Liver (tissue), 9 donors: ENCODE data around the gene MIDN. TPM values are rescaled to one million over a fixed set of nuclear protein-coding genes. Genes with fewer than 3 reads are reported as not detected.

Experiments used
- DNase-seq: peaks from one replicate; pipeline ENCODE4 v3.0.0-alpha.2; 2017; ENCODE audit warnings: low spot score
- H3K27ac ChIP-seq, 2 donors: one replicate each; pipeline ENCODE4 v1.7.0; 2013; ENCODE audit warnings: inconsistent platforms in 2 of 2, low read length in 2 of 2, control low read depth in 1 of 2, low read depth in 1 of 2, mild to moderate bottlenecking in 1 of 2
- H3K27me3 ChIP-seq, 4 donors: one replicate each; pipeline versions ENCODE4 v1.6.1 to v1.7.0; 2013; ENCODE audit warnings: low read length in 3 of 4, inconsistent platforms in 1 of 4, mild to moderate bottlenecking in 1 of 4, moderate library complexity in 1 of 4; ENCODE audit not compliant: control insufficient read depth in 4 of 4, insufficient read depth in 4 of 4
- H3K36me3 ChIP-seq, 4 donors: one replicate each; pipeline versions ENCODE4 v1.6.1 to v1.7.0; 2013; ENCODE audit warnings: low read length in 3 of 4, mild to moderate bottlenecking in 3 of 4, low read depth in 1 of 4, moderate library complexity in 1 of 4; ENCODE audit not compliant: control insufficient read depth in 4 of 4, insufficient read depth in 3 of 4
- H3K4me1 ChIP-seq, 4 donors: one replicate each; pipeline versions ENCODE4 v1.6.1 to v1.7.0; 2013; ENCODE audit warnings: low read length in 3 of 4, mild to moderate bottlenecking in 3 of 4, moderate library complexity in 1 of 4; ENCODE audit not compliant: control insufficient read depth in 4 of 4, insufficient read depth in 4 of 4
- H3K4me3 ChIP-seq, 3 donors: one replicate each; pipeline versions ENCODE4 v1.6.1 to v1.7.0; 2013; ENCODE audit warnings: low read length in 3 of 3, control low read depth in 1 of 3, low read depth in 1 of 3, mild to moderate bottlenecking in 1 of 3
- H3K9ac ChIP-seq, 2 donors: one replicate each; pipeline ENCODE4 v1.7.0; 2013; ENCODE audit warnings: low read length in 2 of 2, mild to moderate bottlenecking in 2 of 2, moderate library complexity in 2 of 2, control low read depth in 1 of 2, low read depth in 1 of 2
- H3K9me3 ChIP-seq, 4 donors: one replicate each; pipeline versions ENCODE4 v1.6.1 to v1.7.0; 2013; ENCODE audit warnings: low read length in 3 of 4; ENCODE audit not compliant: control insufficient read depth in 4 of 4
- ATF3 ChIP-seq: IDR thresholded peaks from 2 replicates; pipeline ENCODE4 v1.6.1; 2016; ENCODE audit warnings: antibody characterized with exemption
- CTCF ChIP-seq: fragments of 150-350 bp; IDR thresholded peaks from 2 replicates; pipeline ENCODE4 v1.5.1; 2017; ENCODE audit warnings: improper control_type of control experiment, low read depth, low read length; ENCODE audit not compliant: missing input control
- EGR1 ChIP-seq, 2 donors: IDR thresholded peaks; 2 replicates each; pipeline ENCODE4 v1.6.1; 2016 to 2018; ENCODE audit warnings: antibody characterized with exemption in 2 of 2, low read depth in 2 of 2
- FOXA1 ChIP-seq: IDR thresholded peaks from 2 replicates; pipeline ENCODE4 v1.6.1; 2016; ENCODE audit warnings: antibody characterized with exemption
- FOXA2 ChIP-seq: IDR thresholded peaks from 2 replicates; pipeline ENCODE4 v1.6.1; 2016; ENCODE audit warnings: antibody characterized with exemption
- GABPA ChIP-seq, 2 donors: IDR thresholded peaks in 1 of 2; conservative IDR thresholded peaks in 1 of 2; 2 replicates each; pipeline ENCODE4 v1.6.1; 2016; ENCODE audit warnings: antibody characterized with exemption in 2 of 2, mild to moderate bottlenecking in 1 of 2, moderate library complexity in 1 of 2
- HNF4A ChIP-seq, 2 donors: conservative IDR thresholded peaks; 2 replicates each; pipeline ENCODE4 v1.6.1; 2016; ENCODE audit warnings: antibody characterized with exemption in 2 of 2, mild to moderate bottlenecking in 2 of 2
- HNF4G ChIP-seq: IDR thresholded peaks from 2 replicates; pipeline ENCODE4 v1.6.1; 2016; ENCODE audit warnings: antibody characterized with exemption
- JUND ChIP-seq, 2 donors: IDR thresholded peaks; 2 replicates each; pipeline ENCODE4 v1.6.1; 2016; ENCODE audit warnings: antibody characterized with exemption in 2 of 2
- NR2F2 ChIP-seq: IDR thresholded peaks from 2 replicates; pipeline ENCODE4 v1.6.1; 2016; ENCODE audit warnings: antibody characterized with exemption
- RAD21 ChIP-seq, 2 donors: IDR thresholded peaks; 2 replicates each; pipeline ENCODE4 v1.6.1; 2016; ENCODE audit warnings: antibody characterized with exemption in 2 of 2, mild to moderate bottlenecking in 2 of 2
- REST ChIP-seq: IDR thresholded peaks from 2 replicates; pipeline ENCODE4 v1.6.1; 2016; ENCODE audit warnings: antibody characterized with exemption, mild to moderate bottlenecking
- RXRA ChIP-seq, 2 donors: IDR thresholded peaks; 2 replicates each; pipeline ENCODE4 v1.6.1; 2017 to 2018; ENCODE audit warnings: antibody characterized with exemption in 2 of 2, mild to moderate bottlenecking in 1 of 2
- SP1 ChIP-seq: IDR thresholded peaks from 2 replicates; pipeline ENCODE4 v1.6.1; 2018; ENCODE audit warnings: antibody characterized with exemption, mild to moderate bottlenecking
- TAF1 ChIP-seq: conservative IDR thresholded peaks from 2 replicates; pipeline ENCODE4 v1.6.1; 2016; ENCODE audit warnings: antibody characterized with exemption, mild to moderate bottlenecking
- YY1 ChIP-seq: IDR thresholded peaks from 2 replicates; pipeline ENCODE4 v1.6.1; 2016; ENCODE audit warnings: antibody characterized with exemption, mild to moderate bottlenecking
- ZBTB33 ChIP-seq: IDR thresholded peaks from 2 replicates; pipeline ENCODE4 v1.6.1; 2016; ENCODE audit warnings: antibody characterized with exemption
- WGBS: extraction: QIAGEN DNeasy Blood & Tissue Kit; methylation state at CpG from one replicate; pipeline ENCODE4 v1.1.7; 2013; 5-methylcytosine and 5-hydroxymethylcytosine counted together
- polyA plus RNA-seq, 2 donors: library from polyadenylated mRNA; stranded (reverse) in 1 of 2; unstranded in 1 of 2; fragments of 200-250 nt in 1 of 2; fragments of >200 nt in 1 of 2; fragmentation: Nextera tagmentation in 1 of 2; extraction: Ambion mirVana in 1 of 2; gene quantifications; one replicate each; pipeline versions ENCODE4 v1.2.1 to v1.2.3, GENCODE V29; 2013 to 2015
- total RNA-seq, 2 donors: library from RNA; depleted of rRNA; stranded (reverse); fragments of >200 nt; gene quantifications; one replicate each; pipeline ENCODE4 v1.2.3, GENCODE V29; 2014
- donor health status: healthy.
- donor health status: healthy.
- donor health status: healthy.
- donor health status: healthy.
- donor health status: healthy.

Gene MIDN
- total and polyA plus RNA-seq, 4 donors: 2.9 to 22.9 (median 11.8) TPM

- WGBS: 2% methylated on average over 60 of the region's 60 CpGs
- H3K9ac ChIP-seq: no peak overlapping the region
- no peaks in the 10 kb centered on the region for H3K9me3 ChIP-seq
- no peaks in the 10 kb centered on the region for H3K36me3 ChIP-seq
- H3K4me1 ChIP-seq: peaks cover 8 to 34% (median 19%) of the 10 kb centered on the region in 4 donors
- no peak for TF ChIP-seq REST
- no peak for TF ChIP-seq HNF4A (conservative IDR thresholded peaks at IDR 0.05)
- no peak for TF ChIP-seq EGR1 (IDR thresholded peaks at IDR 0.05; ENCODE audit: low read depth in 2 of 2)
- no peak for TF ChIP-seq SP1
- no peak for TF ChIP-seq YY1
- no peak for TF ChIP-seq GABPA (IDR thresholded peaks at IDR 0.05 in 1 of 2, conservative IDR thresholded peaks at IDR 0.05 in 1 of 2)
- TF ChIP-seq FOXA2: no peak
- no peak for TF ChIP-seq NR2F2
- no peak for TF ChIP-seq ZBTB33
- no peak for TF ChIP-seq TAF1
- no peak overlapping the region for H3K27ac ChIP-seq
- no peaks in the 10 kb centered on the region for H3K27me3 ChIP-seq
- H3K4me3 ChIP-seq: peak overlapping the region in 1 of 3 donors; percentile 54
- no peak for DNase-seq
These were observed 11.2 kb upstream of the MIDN start for GRCh38 chr19:1237027-1237659.

- Histone ChIP-seq H3K36me3 (no peaks in the 10 kb centered on the region), H3K27ac (no peak within 1 kb of the TSS), H3K9me3 (no peaks in the 10 kb centered on the region), H3K27me3 (no peaks in the 10 kb centered on the region), H3K4me3 (peak within 1 kb of the TSS in 1 of 3 donors; percentile 54), H3K9ac (no peak within 1 kb of the TSS), H3K4me1 (peaks cover 13 to 41% (median 22%) of the 10 kb centered on the region in 4 donors)
- no peak for TF ChIP-seq HNF4G
- TF ChIP-seq NR2F2: no peak
- no peak for TF ChIP-seq HNF4A (conservative IDR thresholded peaks at IDR 0.05)
- no peak for TF ChIP-seq ATF3
- no peak for TF ChIP-seq GABPA (IDR thresholded peaks at IDR 0.05 in 1 of 2, conservative IDR thresholded peaks at IDR 0.05 in 1 of 2)
- TF ChIP-seq ZBTB33: no peak
- no peak for TF ChIP-seq CTCF
- TF ChIP-seq RXRA (IDR thresholded peaks at IDR 0.05): no peak
- no peak for TF ChIP-seq FOXA1
- TF ChIP-seq REST: no peak
- TF ChIP-seq YY1: no peak
- no peak for TF ChIP-seq JUND (IDR thresholded peaks at IDR 0.05)
- TF ChIP-seq RAD21 (IDR thresholded peaks at IDR 0.05): no peak
- no peak for TF ChIP-seq FOXA2
- no peak for DNase-seq
- 2% methylated on average over 86 of the region's 87 CpGs for WGBS
These were observed 10.5 kb upstream of the MIDN start, which contains the start of gene CBARP for GRCh38 chr19:1237754-1238368. TSS of gene CBARP (minus strand) at chr19:1238005. CDS start at chr19:1236100, 1,905 bp downstream.
